K562 (cell line): ENCODE results near the gene SLC25A51. TPM values are rescaled to one million over a fixed set of nuclear protein-coding genes. Genes with fewer than 3 reads are reported as not detected.

Source experiments
- ARID1B ChIP-seq: fragments of 450-650 bp; IDR thresholded peaks from 2 replicates; pipeline ENCODE4 v1.6.1; 2016; ENCODE audit warnings: antibody characterized with exemption, mild to moderate bottlenecking, inconsistent platforms
- ARID2 ChIP-seq: fragments of 450-650 bp; IDR thresholded peaks from 2 replicates; pipeline ENCODE4 v1.6.1; 2017; ENCODE audit warnings: antibody characterized with exemption, mild to moderate bottlenecking
- BRF2 ChIP-seq: IDR thresholded peaks from 3 replicates; pipeline ENCODE4 v1.6.1; 2011; ENCODE audit warnings: borderline replicate concordance, mild to moderate bottlenecking; ENCODE audit not compliant: insufficient read length, insufficient read depth
- CBFA2T3 ChIP-seq: fragments of 450-650 bp; IDR thresholded peaks from 2 replicates; pipeline ENCODE4 v1.6.1; 2017
- EP300 ChIP-seq: IDR thresholded peaks from 2 replicates; pipeline ENCODE4 v1.6.1; 2012; ENCODE audit warnings: low read length, improper control_type of control experiment
- FOXA1 ChIP-seq: fragments of 450-650 bp; IDR thresholded peaks from 2 replicates; pipeline ENCODE4 v1.6.1; 2016; ENCODE audit warnings: mild to moderate bottlenecking, borderline replicate concordance
- GATA2 ChIP-seq: sonication (generic); formaldehyde crosslinking; IDR thresholded peaks from 2 replicates; pipeline ENCODE4 v1.4.0; 2020; ENCODE audit warnings: mild to moderate bottlenecking, missing genetic modification reagents
- HDAC1 ChIP-seq, 2 experiments: fragments of 450-650 bp; IDR thresholded peaks; 2 replicates each; pipeline ENCODE4 v1.6.1; 2016 to 2017; ENCODE audit warnings: inconsistent platforms in 1 of 2, mild to moderate bottlenecking in 1 of 2, moderate library complexity in 1 of 2
- HDAC2 ChIP-seq: fragments of 450-650 bp; IDR thresholded peaks from 2 replicates; pipeline ENCODE4 v1.6.1; 2016; ENCODE audit warnings: mild to moderate bottlenecking
- KHSRP ChIP-seq: fragments of 450-650 bp; IDR thresholded peaks from 2 replicates; pipeline ENCODE4 v1.6.1; 2017
- KLF16 ChIP-seq: IDR thresholded peaks from 2 replicates; pipeline ENCODE4 v1.6.1; 2016; ENCODE audit warnings: antibody characterized with exemption
- LCOR ChIP-seq: sonication (generic); formaldehyde crosslinking; IDR thresholded peaks from 2 replicates; pipeline ENCODE4 v1.8.0; 2022; ENCODE audit warnings: mild to moderate bottlenecking, missing genetic modification reagents
- MEF2A ChIP-seq: IDR thresholded peaks from 2 replicates; pipeline ENCODE4 v1.6.1; 2011; ENCODE audit warnings: low read depth, mild to moderate bottlenecking, low read length, moderate library complexity; ENCODE audit not compliant: control insufficient read depth
- MTA1 ChIP-seq: fragments of 450-650 bp; IDR thresholded peaks from 2 replicates; pipeline ENCODE4 v1.6.1; 2017; ENCODE audit warnings: borderline replicate concordance
- NR0B1 ChIP-seq: fragments of 450-650 bp; IDR thresholded peaks from one replicate; pipeline ENCODE4 v1.6.1; 2018; ENCODE audit warnings: mild to moderate bottlenecking, moderate library complexity; ENCODE audit not compliant: partially characterized antibody
- SMAD1 ChIP-seq: fragments of 150-350 bp; IDR thresholded peaks from 2 replicates; pipeline ENCODE4 v1.6.1; 2014; ENCODE audit warnings: low read length, low read depth; ENCODE audit not compliant: partially characterized antibody
- SMARCE1 ChIP-seq: fragments of 450-650 bp; IDR thresholded peaks from 2 replicates; pipeline ENCODE4 v1.7.1; 2016; ENCODE audit warnings: mild to moderate bottlenecking
- TEAD4 ChIP-seq, 2 experiments: sonication (generic) in 1 of 2; formaldehyde crosslinking in 1 of 2; IDR thresholded peaks; 2 replicates each; pipeline versions ENCODE4 v1.6.1 to v1.8.0; 2012 to 2022; ENCODE audit warnings: borderline replicate concordance in 1 of 2, inconsistent platforms in 1 of 2, low read length in 1 of 2, mild to moderate bottlenecking in 1 of 2, missing genetic modification reagents in 1 of 2
- TRIM28 ChIP-seq: fragments of 450-650 bp; IDR thresholded peaks from 2 replicates; pipeline ENCODE4 v1.6.1; 2017
- ZNF12 ChIP-seq: sonication (generic); formaldehyde crosslinking; IDR thresholded peaks from 2 replicates; pipeline ENCODE4 v1.4.0; 2020; ENCODE audit warnings: mild to moderate bottlenecking, missing genetic modification reagents
- ZNF75A ChIP-seq: fragments of 450-650 bp; formaldehyde crosslinking; IDR thresholded peaks from 2 replicates; pipeline ENCODE4 v1.4.0; 2020; ENCODE audit warnings: mild to moderate bottlenecking
- polyA plus RNA-seq, 8 experiments: library from polyadenylated mRNA; depleted of rRNA in 4 of 8; stranded (reverse) in 5 of 8; unstranded in 3 of 8; fragments of >200 nt; fragmentation: Nextera tagmentation in 2 of 8; fragmentation: Illumina TruSeq in 1 of 8; extraction: Ambion mirVana in 2 of 8; extraction: Trizol in 1 of 8; gene quantifications; 2 replicates each; pipeline versions ENCODE4 v1.2.1 to v1.2.3, GENCODE V29; 2011 to 2014; ENCODE audit warnings: inconsistent platforms in 1 of 8, missing spikeins in 1 of 8
- total RNA-seq, 7 experiments: library from RNA; depleted of rRNA in 6 of 7; stranded (reverse); fragments of >200 nt in 6 of 7; fragmentation: Illumina TruSeq in 2 of 7; extraction: Trizol in 2 of 7; gene quantifications; 2 replicates each; pipeline versions ENCODE4 v1.2.1 to v1.2.3, GENCODE V29; 2011 to 2021; ENCODE audit warnings: low replicate concordance in 1 of 7

SLC25A51 gene
- total and polyA plus RNA-seq, 9 of the 15 experiments (the other 6 are each of a cell fraction or from before 2014, with no cell fraction given): 9.1 to 40.7 (median 24.5) TPM

- TF ChIP-seq TEAD4 (IDR thresholded peaks at IDR 0.05; ENCODE audit: low read length): peak; percentile 95
- no peak for TF ChIP-seq TEAD4 (CRISPR knock-in tag; IDR thresholded peaks at IDR 0.05; ENCODE audit: borderline replicate concordance)
- TF ChIP-seq KLF16: peak; percentile 81
- 0 out of 2 replicates have a peak, but pooled peaks have one; percentile 20 for TF ChIP-seq MEF2A
- TF ChIP-seq EP300: peak; percentile 84
- no peak for TF ChIP-seq SMAD1
- peak; percentile 95 for TF ChIP-seq ARID1B
- TF ChIP-seq MTA1: peak; percentile 41; the same call in 1 of the 2 replicates
- no peak for TF ChIP-seq FOXA1
- peak; percentile 48; the same call in 1 of the 2 replicates for TF ChIP-seq KHSRP
- no peak for TF ChIP-seq BRF2
- TF ChIP-seq ZNF12 (CRISPR knock-in tag): no peak
- peak; percentile 95 for TF ChIP-seq CBFA2T3
- TF ChIP-seq ARID2: no peak
- TF ChIP-seq GATA2 (CRISPR knock-in tag): peak; percentile 52; the same call in 1 of the 2 replicates
- peak; percentile 61; the same call in 1 of the 2 replicates for TF ChIP-seq HDAC2
- TF ChIP-seq NR0B1: no peak
- 0 out of 2 replicates have a peak, but pooled peaks have one; percentile 28 for TF ChIP-seq SMARCE1
- peak; percentile 18 to 64; a peak in 2 of 4 replicates for TF ChIP-seq HDAC1 (IDR thresholded peaks at IDR 0.05)
- no peak for TF ChIP-seq TRIM28
- peak; percentile 64; the same call in 1 of the 2 replicates for TF ChIP-seq LCOR (CRISPR knock-in tag)
- TF ChIP-seq ZNF75A (CRISPR knock-in tag): no peak
These were observed 1.2 kb upstream of the SLC25A51 start (continued) for GRCh38 chr9:37905131-37905505.
